NT2/D1 (cell line): ENCODE results near the gene FOXI2.

Source experiments
- DNase-seq: peaks from one replicate; pipeline ENCODE4 v3.0.0-alpha.2; 2011; ENCODE audit warnings: low read depth, low spot score
- H3K27me3 ChIP-seq: 2 replicates; pipeline ENCODE4 v1.6.0; 2011; ENCODE audit warnings: mild to moderate bottlenecking; ENCODE audit not compliant: insufficient read length, insufficient read depth
- H3K36me3 ChIP-seq: 2 replicates; pipeline ENCODE4 v1.6.1; 2011; ENCODE audit warnings: mild to moderate bottlenecking, low read length, mixed read lengths; ENCODE audit not compliant: insufficient read depth, insufficient read length
- H3K4me1 ChIP-seq: 2 replicates; pipeline ENCODE4 v1.5.1; 2011; ENCODE audit not compliant: insufficient read depth, insufficient read length
- H3K4me3 ChIP-seq: 2 replicates; pipeline ENCODE4 v1.5.1; 2011; ENCODE audit warnings: low read depth; ENCODE audit not compliant: insufficient read length
- H3K9ac ChIP-seq: 2 replicates; pipeline ENCODE4 v1.6.0; 2011; ENCODE audit warnings: low read depth; ENCODE audit not compliant: insufficient read length
- H3K9me3 ChIP-seq: 2 replicates; pipeline ENCODE4 v1.5.1; 2011; ENCODE audit warnings: mild to moderate bottlenecking, low read length; ENCODE audit not compliant: insufficient read depth
- SUZ12 ChIP-seq: IDR thresholded peaks from 2 replicates; pipeline ENCODE4 v1.6.1; 2011; ENCODE audit not compliant: insufficient read length, insufficient read depth; ENCODE audit errors: extremely low read depth
- YY1 ChIP-seq: IDR thresholded peaks from 2 replicates; pipeline ENCODE4 v1.6.1; 2011; ENCODE audit not compliant: insufficient read length, insufficient read depth
- ZNF274 ChIP-seq: IDR thresholded peaks from 2 replicates; pipeline ENCODE4 v1.6.1; 2011; ENCODE audit warnings: mild to moderate bottlenecking, low read depth, low read length

The FOXI2 gene

GRCh38 chr10:127745861-127746260, 8.9 kb downstream of the FOXI2 start:
- no peak overlapping the region for H3K9ac ChIP-seq
- no peak overlapping the region for H3K4me3 ChIP-seq
- no peaks in the 10 kb centered on the region for H3K4me1 ChIP-seq
- H3K36me3 ChIP-seq = no peaks in the 10 kb centered on the region
- H3K9me3 ChIP-seq = no peaks in the 10 kb centered on the region; the same call in 1 of the 2 replicates
- DNase-seq = no peak
- TF ChIP-seq SUZ12 (no peak), ZNF274 (no peak), YY1 (no peak)
- no peaks in the 10 kb centered on the region for H3K27me3 ChIP-seq

GRCh38 chr10:127755753-127756152, 18.8 kb downstream of the FOXI2 start:
- TF ChIP-seq YY1 (no peak), SUZ12 (no peak), ZNF274 (no peak)
- Histone ChIP-seq H3K9me3 (no peaks in the 10 kb centered on the region), H3K27me3 (no peaks in the 10 kb centered on the region), H3K4me1 (no peaks in the 10 kb centered on the region), H3K36me3 (no peaks in the 10 kb centered on the region), H3K9ac (no peak overlapping the region), H3K4me3 (no peak overlapping the region)
- DNase-seq = no peak

- Histone ChIP-seq H3K4me1 (no peaks in the 10 kb centered on the region), H3K27me3 (no peaks in the 10 kb centered on the region), H3K9me3 (0 out of 2 replicates have a peak, but pooled peaks cover under 1% of the 10 kb centered on the region), H3K4me3 (no peak overlapping the region), H3K36me3 (no peaks in the 10 kb centered on the region), H3K9ac (no peak overlapping the region)
- TF ChIP-seq SUZ12 = no peak
- TF ChIP-seq YY1 = no peak
- no peak for TF ChIP-seq ZNF274
- DNase-seq = no peak
Measured at GRCh38 chr10:127756264-127756663, 19.3 kb downstream of the FOXI2 start.

GRCh38 chr10:127757033-127757432, 20.0 kb downstream of the FOXI2 start:
- no peaks in the 10 kb centered on the region for H3K36me3 ChIP-seq

DNA sequence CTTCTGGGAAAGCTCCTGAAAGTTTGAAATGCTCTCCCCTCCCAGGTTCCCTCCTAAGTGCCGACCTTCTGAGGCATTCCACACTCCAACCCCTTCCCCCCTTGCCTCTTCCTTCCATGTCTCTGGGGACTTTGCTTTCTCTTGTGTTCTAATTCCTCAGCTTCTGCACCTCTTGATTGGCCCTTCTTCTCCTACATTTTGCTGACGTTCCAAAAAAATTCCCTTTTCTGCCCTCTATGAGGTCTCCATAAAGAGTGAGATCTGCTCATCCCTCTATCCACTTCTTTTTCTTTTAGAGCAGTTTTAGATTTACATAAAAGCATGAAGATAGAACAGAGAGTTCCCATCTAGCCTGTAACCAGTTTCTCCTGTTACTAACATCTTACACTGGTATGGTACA, 22.3 kb downstream of the FOXI2 start:
- H3K27me3 ChIP-seq = no peaks in the 10 kb centered on the region
- TF ChIP-seq SUZ12 (no peak), ZNF274 (no peak), YY1 (no peak)
- peaks cover 16% of the 10 kb centered on the region for H3K9me3 ChIP-seq
- no peak overlapping the region for H3K4me3 ChIP-seq
- H3K4me1 ChIP-seq = no peaks in the 10 kb centered on the region
- H3K36me3 ChIP-seq = no peaks in the 10 kb centered on the region
- DNase-seq = no peak
- H3K9ac ChIP-seq = no peak overlapping the region

More at GRCh38 chr10:127757033-127757432, 20.0 kb downstream of the FOXI2 start:
- DNase-seq = no peak
- Histone ChIP-seq H3K4me1 (no peaks in the 10 kb centered on the region), H3K9me3 (peaks cover 8% of the 10 kb centered on the region), H3K9ac (no peak overlapping the region), H3K4me3 (no peak overlapping the region), H3K27me3 (no peaks in the 10 kb centered on the region)
- TF ChIP-seq YY1 (no peak), SUZ12 (no peak), ZNF274 (no peak)

DNA sequence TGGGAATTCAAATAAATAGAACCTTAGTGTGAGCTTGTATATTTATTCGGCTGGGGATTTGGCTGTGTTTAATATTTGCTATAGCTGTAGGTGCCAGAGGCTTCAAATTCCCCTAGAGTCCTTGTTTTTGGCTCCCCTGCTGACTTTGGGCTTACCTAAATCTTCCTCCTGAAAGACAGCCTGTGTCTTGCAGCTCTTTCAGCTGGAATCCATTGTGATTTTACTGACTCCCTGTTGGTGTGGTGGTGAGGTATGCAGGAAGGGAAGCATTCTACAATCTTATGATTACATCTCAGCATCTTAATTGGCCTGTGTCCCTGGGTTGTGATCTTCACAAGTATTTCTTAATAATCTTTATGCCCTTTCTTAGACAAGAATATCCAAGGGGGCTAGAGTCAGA, 25.9 kb downstream of the FOXI2 start:
- TF ChIP-seq ZNF274 (no peak), SUZ12 (no peak), YY1 (no peak)
- no peaks in the 10 kb centered on the region for H3K4me1 ChIP-seq
- DNase-seq = peak; percentile 65
- H3K9ac ChIP-seq = no peak overlapping the region
- no peak overlapping the region for H3K4me3 ChIP-seq
- H3K9me3 ChIP-seq = peaks cover 16% of the 10 kb centered on the region
- H3K27me3 ChIP-seq = no peaks in the 10 kb centered on the region
- H3K36me3 ChIP-seq = no peaks in the 10 kb centered on the region

- H3K9ac ChIP-seq = no peak overlapping the region
- H3K27me3 ChIP-seq = no peaks in the 10 kb centered on the region
- no peak for DNase-seq
- H3K9me3 ChIP-seq = peaks cover 5% of the 10 kb centered on the region; the same call in 1 of the 2 replicates
- H3K4me1 ChIP-seq = no peaks in the 10 kb centered on the region
- TF ChIP-seq ZNF274 (no peak), YY1 (no peak), SUZ12 (no peak)
- no peaks in the 10 kb centered on the region for H3K36me3 ChIP-seq
- H3K4me3 ChIP-seq = no peak overlapping the region
Measured at GRCh38 chr10:127774766-127775559, 38.0 kb downstream of the FOXI2 start.
